ENCODE measurements around the gene CYP2A7.
"Not testable (repeated sequence)": the region's sequence is repeated elsewhere in the genome, so short reads cannot be mapped to it uniquely, and the experiment has no call there.

CYP2A7 gene

GRCh38 chr19:40896843-40897789 is 15.1 kb upstream of the CYP2A7 start:
- not testable (repeated sequence) for DNase-seq

DNA sequence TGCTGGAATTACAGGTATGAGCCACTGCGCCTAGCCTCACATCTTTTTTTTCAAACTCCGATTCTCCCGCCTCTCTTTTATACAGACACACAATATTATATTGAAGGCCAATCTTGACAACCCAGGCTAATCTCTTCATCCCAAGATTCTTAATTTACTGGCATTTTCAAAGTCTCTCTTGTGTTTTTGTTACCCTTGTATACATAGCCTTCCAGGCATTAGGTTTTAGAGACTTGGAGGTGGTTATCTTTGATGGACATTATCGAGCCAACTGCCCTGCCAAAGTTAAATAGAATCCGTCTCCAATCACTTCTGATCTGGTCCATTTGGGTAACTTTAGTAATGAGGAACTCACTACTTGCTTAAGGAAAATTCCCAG is 14.4 kb upstream of the CYP2A7 start:
- DNase-seq = no peak

DNA sequence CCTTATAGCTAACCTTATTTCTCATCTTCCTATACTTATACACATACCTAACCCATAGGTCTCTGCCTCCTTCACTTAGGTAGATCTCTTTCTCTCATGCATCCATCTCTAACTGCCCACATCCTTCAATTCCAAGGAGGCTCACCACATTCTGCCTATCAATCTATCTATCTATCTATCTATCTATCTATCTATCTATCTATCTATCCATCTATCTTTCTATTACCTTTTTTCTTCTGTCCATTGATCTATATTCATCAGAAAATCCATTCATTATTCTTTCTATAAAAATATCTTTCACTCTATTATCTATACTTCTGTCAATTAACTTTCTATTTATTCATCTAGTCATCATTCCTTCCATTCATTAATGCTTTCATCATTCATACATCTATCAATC is 11.1 kb upstream of the CYP2A7 start:
- no peak for DNase-seq

DNA sequence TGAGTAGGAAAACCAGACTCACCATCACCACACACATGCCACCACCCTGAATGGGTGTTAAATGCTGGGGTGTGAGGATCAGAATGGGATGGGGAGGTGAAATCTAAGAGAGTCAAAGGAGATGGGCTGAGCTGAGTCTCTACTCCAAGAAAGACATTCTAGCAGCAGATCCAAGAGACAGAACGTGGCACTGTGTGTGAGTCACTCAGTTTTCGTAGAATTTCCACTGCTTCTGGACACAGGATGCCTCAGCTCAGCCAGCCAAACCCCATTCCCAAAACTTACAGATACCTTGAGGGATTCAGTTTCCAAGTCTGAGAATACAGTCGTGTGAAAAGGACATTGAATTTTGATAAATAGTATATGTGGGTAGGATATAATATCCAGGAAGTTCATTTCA is 7.3 kb upstream of the CYP2A7 start:
- no peak for DNase-seq

- no peak for DNase-seq
Observed at GRCh38 chr19:40888191-40888590, 6.2 kb upstream of the CYP2A7 start.

- DNase-seq = not testable (repeated sequence)
Observed at GRCh38 chr19:40884187-40884931, 2.3 kb upstream of the CYP2A7 start.

DNA sequence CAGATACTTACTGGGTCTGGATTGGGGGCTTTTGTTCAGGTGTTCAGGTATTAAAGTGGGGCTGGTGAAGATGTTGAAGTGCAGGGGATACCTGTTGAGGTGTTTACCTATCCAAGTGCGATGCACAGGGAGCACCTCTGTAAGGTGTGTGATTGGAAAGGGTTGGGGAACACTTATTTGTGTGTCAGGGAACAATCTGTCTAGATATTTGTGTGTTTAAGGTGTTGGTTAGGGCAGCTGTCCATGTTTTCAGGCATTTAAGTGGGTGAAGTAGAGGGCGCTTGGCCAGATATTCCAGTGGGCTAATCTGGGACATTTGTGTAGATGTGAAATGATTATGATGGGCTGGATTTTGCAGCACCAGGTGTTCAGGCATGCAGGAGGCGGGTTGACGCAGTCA is 2.7 kb downstream of the CYP2A7 start:
- not testable (repeated sequence) for DNase-seq

- DNase-seq = not testable (repeated sequence)
Observed at GRCh38 chr19:40875526-40875951, 6.5 kb downstream of the CYP2A7 start.

- not testable (repeated sequence) for DNase-seq
Observed at GRCh38 chr19:40874874-40875273, 7.2 kb downstream of the CYP2A7 start.

- not testable (repeated sequence) for DNase-seq
Observed at GRCh38 chr19:40873873-40874272, 8.2 kb downstream of the CYP2A7 start.

- no peak for DNase-seq
Observed at GRCh38 chr19:40872209-40872608, 9.8 kb downstream of the CYP2A7 start.

GRCh38 chr19:40867701-40868100 is 14.3 kb downstream of the CYP2A7 start:
- DNase-seq = no peak

DNA sequence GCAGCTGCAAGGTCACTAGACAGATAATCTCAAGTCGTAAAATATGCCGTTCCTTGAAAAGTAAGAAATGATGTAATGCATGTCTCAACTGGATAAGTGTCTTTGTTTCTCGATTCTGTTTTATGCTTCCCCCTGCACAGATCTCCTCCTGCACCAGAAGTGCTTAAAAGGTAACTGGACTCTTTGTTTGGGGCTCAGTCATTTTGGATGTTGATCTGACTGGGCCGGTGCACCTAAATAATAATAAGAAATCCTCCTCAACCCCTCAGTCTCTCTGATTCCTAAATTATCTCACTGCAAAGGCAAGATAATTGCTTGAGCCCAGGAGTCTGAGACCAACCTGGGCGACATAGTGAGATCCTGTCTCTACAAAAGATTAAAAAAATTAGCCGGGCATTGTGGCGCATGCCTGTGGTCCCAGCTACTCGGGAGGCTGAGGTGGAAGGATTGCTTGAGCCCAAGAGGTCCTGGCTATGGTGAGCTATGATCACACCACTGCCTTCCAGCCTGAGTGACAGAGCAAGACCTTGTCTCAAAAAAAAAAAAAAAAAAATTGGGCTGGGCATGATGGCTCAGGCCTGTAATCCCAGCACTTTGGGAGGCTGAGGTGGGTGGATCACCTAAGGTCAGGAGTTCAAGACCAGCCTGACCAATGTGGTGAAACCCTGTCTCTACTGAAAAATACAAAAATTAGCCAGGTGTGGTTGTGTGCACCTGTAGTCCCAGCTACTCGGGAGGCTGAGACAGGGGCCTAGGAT is 17.1 kb downstream of the CYP2A7 start:
- not testable (repeated sequence) for DNase-seq

GRCh38 chr19:40862785-40863184 is 19.2 kb downstream of the CYP2A7 start:
- DNase-seq = no peak

DNA sequence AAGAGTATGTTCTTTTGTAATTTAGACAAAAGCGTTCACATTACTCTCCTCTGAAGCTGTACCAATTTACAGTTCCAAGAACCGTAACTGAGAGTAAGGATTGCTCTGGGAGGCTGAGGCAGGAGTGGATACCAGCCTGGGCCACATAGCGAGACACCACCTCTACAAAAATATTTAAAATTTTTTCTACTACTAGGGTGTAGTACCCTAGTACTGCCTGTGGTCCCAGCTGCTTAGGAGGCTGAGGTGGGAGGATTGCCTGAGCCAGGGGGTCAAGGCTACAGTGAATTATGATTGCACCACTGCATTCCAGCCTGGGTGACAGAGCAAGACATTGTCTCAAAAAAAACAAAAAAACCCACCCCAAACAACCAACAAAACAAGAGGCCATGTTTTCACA is 19.7 kb downstream of the CYP2A7 start:
- DNase-seq = no peak

GRCh38 chr19:40858109-40858508 is 23.9 kb downstream of the CYP2A7 start:
- no peak for DNase-seq

- not testable (repeated sequence) for DNase-seq
Observed at GRCh38 chr19:40852467-40853152, 29.4 kb downstream of the CYP2A7 start.

DNA sequence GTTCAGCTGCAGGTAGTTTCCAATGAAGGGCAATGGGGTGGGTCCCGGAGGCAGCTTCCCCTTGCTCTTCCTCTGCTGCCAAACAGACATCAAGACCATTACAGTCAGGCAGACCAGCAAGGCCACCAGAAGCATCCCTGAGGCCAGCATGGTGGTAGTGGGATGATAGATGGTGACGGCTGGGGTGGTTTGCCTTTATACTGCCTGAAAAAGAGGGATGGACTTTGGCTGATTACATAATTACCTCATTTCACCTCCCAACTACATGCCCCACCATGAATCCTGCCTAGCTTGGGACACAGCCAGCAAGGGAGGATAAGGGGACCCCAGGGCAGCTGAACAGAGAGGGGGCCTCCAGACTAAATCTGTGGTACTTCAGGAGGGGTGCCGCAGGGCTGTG is 31.8 kb downstream of the CYP2A7 start, which contains the start of gene CYP2A6:
Gene CYP2A6, minus strand, starts transcription at position 171 of the 400 bp plus-strand sequence. Its CDS starts 21 bp downstream, at position 150.
- not testable (repeated sequence) for DNase-seq

- not testable (repeated sequence) for DNase-seq
Observed at GRCh38 chr19:40846722-40847121, 35.3 kb downstream of the CYP2A7 start.

DNA sequence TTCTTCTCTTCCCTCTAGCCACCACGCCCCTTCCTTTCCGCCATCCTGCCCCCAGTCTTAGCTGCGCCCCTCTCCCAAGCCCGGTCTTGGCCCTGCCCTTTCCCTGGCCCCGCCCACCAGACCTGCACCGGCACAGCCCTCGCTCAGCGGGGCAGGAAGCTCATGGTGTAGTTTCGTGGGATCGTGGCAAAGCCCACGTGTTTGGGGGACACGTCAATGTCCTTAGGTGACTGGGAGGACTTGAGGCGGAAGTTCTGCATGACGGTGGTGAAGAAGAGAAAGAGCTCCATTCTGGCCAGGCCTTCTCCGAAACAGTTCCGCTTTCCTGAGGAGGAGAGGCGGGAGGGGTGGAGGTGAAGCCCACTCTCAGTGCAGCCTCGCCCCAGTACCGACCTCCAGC is 38.4 kb downstream of the CYP2A7 start:
- not testable (repeated sequence) for DNase-seq

DNA sequence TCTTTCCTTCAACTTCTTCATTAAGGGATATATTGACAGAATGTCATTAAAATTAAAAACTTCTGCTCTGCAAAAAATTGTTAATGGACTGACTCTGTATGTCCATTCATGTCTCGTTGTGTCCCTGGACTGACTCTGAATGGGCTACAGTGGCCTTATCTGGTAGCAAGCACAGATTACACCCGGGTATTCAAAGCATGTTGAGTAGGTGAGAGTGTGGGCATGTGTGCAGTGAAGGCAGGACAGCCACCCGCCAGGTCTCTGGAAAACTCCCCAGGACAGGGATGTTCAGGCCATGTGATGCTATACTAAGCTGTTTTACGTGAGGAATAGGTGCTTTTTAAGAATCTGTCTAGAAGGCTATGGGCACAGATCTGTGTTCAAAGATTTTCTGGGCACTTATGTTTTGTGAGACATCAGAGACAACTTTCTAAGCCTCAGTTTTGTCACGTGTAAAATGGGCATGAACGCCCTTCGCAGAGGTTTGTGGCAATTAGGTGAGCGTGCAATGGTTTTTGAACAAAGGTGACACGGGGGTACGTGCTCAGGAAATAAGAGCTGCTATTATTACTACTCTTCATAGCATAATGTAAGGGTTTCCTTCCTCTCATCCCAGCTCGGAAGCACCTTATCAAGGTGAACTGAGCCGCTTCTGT is 38.9 kb downstream of the CYP2A7 start:
- not testable (repeated sequence) for DNase-seq

DNA sequence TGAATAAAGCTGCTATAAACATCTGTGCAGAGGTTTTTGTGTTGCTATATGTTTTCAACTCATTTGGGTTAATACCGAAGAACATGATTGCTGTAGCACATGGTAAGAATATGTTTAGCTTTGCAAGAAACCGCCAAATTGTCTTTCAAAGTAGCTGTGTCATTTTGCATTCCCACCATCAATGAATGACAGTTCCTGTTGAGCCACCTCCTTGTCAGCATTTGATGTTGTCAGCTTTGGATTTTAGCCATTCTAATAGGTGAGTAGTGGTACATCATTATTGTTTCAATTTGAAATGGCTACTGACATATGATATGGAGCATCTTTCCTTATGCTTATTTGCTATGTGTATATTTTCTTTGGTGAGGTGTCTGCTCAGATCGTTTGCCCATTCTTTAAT is 40.0 kb downstream of the CYP2A7 start:
- not testable (repeated sequence) for DNase-seq

All from eye (tissue), 1 donor.